ENCODE measurements around the gene CBFB. TPM values are rescaled to one million over a fixed set of nuclear protein-coding genes. Genes with fewer than 3 reads are reported as not detected.

Gene CBFB
- total and polyA plus RNA-seq, 2 experiments from 2014 or later, result 26.1 to 26.9 TPM

- TF ChIP-seq ZNF462 (CRISPR knock-in tag; IDR thresholded peaks at IDR 0.05), result no peak
These were observed 42.4 kb upstream of the CBFB start (continued) for GRCh38 chr16:66986559-66986958.

GRCh38 chr16:66988197-66988788, 40.7 kb upstream of the CBFB start, which contains the start of gene CES4A:
Gene CES4A, plus strand, starts transcription at chr16:66988589. Its CDS starts 184 bp downstream, at chr16:66988773.
- no peaks in the 10 kb centered on the region for H3K9me3 Mint-ChIP-seq
- ATAC-seq (no peak), DNase-seq (ENCODE audit: low spot score) (no peak)
- Histone ChIP-seq H3K27me3 (ENCODE audit: insufficient read depth) (no peaks in the 10 kb centered on the region), H3F3A (replicated peaks; ENCODE audit: low read depth) (no peaks in the 10 kb centered on the region), H3K79me2 (replicated peaks; ENCODE audit: insufficient read depth) (no peaks in the 10 kb centered on the region), H4K20me1 (replicated peaks; ENCODE audit: insufficient read depth) (no peaks in the 10 kb centered on the region), H3K9me2 (ENCODE audit: insufficient read depth) (no peaks in the 10 kb centered on the region), H3K4me1 (ENCODE audit: insufficient read depth) (no peaks in the 10 kb centered on the region), H2AFZ (no peak within 1 kb of the TSS), H3K36me3 (ENCODE audit: insufficient read depth) (no peaks in the 10 kb centered on the region), H3K4me3 (no peak within 1 kb of the TSS), H3K27ac (ENCODE audit: low read depth) (no peak within 1 kb of the TSS), H3K4me2 (no peak within 1 kb of the TSS)
- no peak within 1 kb of the TSS for H3K27ac Mint-ChIP-seq
- peaks cover 9% of the 10 kb centered on the region for H3K27me3 Mint-ChIP-seq (ENCODE audit: insufficient read depth, low read depth, poor library complexity)
- no peaks in the 10 kb centered on the region for H3K36me3 Mint-ChIP-seq (ENCODE audit: low read depth)
- no peak within 1 kb of the TSS for H3K4me3 Mint-ChIP-seq
- no peaks in the 10 kb centered on the region for H3K4me1 Mint-ChIP-seq
- TF ChIP-seq ETS1 (IDR thresholded peaks at IDR 0.05) (no peak), REST (IDR thresholded peaks at IDR 0.05; ENCODE audit: unreplicated experiment) (no peak), CREB1 (CRISPR knock-in tag; IDR thresholded peaks at IDR 0.05; ENCODE audit: low read depth) (no peak), NANOG (IDR thresholded peaks at IDR 0.05; ENCODE audit: borderline replicate concordance) (no peak), JUNB (IDR thresholded peaks at IDR 0.05; ENCODE audit: unreplicated experiment) (no peak), EZH2phosphoT487 (IDR thresholded peaks at IDR 0.05; ENCODE audit: unreplicated experiment) (no peak), ZNF114 (CRISPR knock-in tag; IDR thresholded peaks at IDR 0.05) (no peak), POLR2AphosphoS5 (IDR thresholded peaks at IDR 0.05; ENCODE audit: low read depth) (no peak), ZNF331 (CRISPR knock-in tag; IDR thresholded peaks at IDR 0.05; ENCODE audit: low read depth) (no peak), STAT1 (IDR thresholded peaks at IDR 0.05; ENCODE audit: unreplicated experiment) (no peak), CTCF (conservative IDR thresholded peaks at IDR 0.05; ENCODE audit: low read depth in 2 of 2) (no peak), EZH2 (IDR thresholded peaks at IDR 0.05; ENCODE audit: low read depth, unreplicated experiment) (no peak)

Measured in GM23338 (cell line).